Measurements from ENCODE around the gene NES.
"Not testable (repeated sequence)": the region's sequence is repeated elsewhere in the genome, so short reads cannot be mapped to it uniquely, and the experiment has no call there.

NES gene

DNA sequence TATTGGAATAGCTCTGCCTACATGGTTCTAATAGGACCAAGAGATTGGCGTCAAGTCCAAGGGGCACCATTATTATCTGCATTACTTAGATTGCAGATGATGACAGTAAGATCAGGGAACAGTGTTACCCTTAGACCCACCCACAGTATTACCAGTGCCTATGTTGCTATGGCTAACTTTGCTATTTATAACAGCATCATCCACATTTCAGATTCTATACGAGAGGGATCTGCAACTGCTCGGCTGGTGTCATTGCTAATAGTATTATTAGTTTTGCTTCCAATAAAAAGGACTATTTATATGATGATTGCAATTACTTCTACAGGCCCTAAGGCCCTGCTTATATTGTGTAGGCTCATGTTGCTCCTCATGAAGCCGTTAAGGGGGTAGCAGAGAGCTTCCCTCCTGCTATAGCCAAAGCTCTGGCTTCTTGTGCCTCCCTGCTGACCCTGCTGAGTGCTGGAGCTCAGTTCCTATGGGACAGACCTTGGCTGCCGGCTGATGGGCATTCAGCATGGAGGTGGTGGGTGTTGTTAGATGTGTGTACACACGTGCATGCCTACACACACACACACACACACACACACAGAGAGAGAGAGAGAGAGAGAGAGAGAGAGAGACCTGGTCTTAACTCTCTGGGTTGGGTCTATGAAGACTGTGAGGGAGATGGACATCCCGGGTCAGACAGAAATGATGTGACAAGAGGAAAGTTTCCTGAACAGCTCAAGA is 34.0 kb downstream of the NES start:
- DNase-seq = no peak

DNA sequence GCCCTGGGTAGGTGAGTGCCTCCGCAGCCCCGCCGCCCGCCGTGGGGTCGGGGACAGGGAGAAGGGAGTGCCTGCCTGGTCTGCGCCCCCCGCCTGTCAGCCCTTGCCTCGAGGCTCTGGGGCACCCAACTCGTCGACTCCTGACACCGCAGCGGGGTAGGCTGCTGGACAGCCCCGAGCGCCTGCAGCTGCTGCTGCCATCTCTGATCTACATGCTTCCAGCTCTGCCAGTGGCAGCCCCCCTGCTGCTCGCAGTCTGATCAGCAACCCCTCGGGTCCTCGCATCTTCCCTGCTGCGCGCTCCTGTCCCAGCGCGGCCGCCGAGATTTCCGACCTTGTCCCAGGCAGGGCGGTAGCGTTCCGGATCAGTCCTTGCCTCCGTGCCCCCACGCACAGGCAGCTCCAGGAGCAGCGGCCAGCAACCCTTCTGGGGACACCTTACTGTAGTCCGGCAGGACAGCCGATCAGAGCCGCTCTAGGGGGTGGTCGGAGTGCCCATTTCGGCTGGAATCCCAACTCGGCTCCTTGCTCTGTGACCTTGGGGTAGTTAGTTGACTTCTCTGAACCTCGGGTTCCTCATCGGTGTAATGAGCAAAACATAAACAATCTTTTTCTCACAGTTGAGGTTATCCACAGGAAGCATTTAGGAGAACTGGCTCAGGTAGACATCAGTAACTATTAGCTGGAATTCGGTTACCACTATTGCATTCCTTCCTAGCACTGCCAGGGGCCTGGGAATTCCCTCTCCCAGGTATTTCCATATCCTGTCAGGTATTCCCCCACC is 34.8 kb downstream of the NES start:
- no peak for DNase-seq

DNA sequence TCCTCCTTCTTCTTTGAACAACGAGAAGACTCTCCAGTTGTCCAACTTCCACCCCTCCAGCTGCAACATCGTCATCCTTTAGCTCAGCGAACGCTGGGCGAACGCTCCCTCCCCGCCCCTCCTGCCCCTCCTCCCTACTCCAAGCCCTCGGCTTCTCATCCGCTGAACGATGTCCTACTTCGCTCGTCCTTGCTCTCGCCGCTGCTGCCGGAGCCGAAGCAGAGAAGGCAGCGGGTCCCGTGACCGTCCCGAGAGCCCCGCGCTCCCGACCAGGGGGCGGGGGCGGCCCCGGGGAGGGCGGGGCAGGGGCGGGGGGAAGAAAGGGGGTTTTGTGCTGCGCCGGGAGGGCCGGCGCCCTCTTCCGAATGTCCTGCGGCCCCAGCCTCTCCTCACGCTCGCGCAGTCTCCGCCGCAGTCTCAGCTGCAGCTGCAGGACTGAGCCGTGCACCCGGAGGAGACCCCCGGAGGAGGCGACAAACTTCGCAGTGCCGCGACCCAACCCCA is 35.4 kb downstream of the NES start, which contains the start of gene BCAN:
TSS of gene BCAN (plus strand) at position 357 of the 504 bp plus-strand sequence. CDS start 3,938 bp downstream, outside the sequence.
- peak; percentile 30 for DNase-seq

DNA sequence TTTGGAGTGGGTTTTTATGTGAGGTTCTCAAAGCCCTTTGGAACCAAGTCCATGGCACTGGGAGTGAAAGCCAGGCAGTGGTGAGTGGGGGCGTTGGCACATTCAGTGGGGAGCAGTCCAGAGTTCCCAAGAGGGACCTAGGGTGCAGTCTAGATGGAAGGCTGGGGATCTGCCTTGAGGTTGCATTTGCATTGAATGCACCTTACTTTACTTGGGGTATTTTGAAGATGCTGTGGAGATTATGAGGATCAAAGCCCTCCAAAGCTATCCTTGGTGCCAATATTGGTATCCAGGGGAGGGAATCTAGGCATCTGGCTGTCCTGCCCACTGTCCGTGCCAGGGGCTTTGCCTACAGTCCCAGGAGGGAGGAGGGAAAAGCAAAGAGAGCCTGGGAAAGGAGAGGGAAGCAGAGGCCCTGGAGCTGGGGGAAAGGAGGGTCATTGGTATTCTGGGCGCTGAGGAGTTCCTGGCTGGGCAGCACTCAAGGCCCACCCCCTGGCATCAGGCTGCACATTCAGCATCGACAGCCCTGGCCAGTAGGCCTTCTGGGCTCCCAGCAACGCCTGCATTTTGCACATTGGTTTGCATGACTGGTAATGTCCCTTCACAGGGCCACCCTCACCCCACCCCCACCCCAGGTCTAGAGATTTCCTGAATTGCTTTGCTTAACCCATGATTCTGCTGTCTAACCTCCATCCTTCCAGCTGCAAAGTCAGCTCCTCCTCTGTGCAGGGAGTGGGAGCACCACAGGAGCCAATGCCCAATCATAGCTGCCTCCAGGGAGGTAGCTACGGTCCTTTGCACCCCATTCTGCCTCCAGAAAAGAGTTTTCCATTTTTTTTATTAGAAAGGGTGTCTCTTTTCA is 36.1 kb downstream of the NES start:
- DNase-seq = no peak

DNA sequence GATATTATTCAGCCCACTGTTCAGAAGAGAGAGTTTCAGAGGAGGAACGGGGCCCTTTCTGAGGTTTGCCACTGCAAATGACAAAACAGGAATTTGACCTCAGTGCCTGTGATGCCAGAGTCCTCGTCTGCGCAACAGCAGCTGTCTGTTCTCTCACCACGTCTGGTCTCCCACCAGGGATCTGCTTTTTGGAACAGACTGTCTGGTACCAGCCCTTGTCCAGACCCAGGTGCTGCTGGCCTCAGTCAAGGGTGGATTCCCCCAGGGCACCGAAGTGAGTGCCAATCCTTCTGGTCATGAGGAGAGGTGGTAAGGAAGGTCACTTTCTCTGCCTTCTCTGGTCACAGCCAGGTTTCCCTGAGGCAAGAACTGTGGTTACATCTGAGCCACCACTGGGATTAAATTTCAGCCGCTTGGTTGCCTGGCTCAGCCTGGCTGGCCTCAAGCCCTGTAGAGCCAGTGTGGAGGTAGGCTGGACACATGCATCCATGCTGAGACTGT is 37.6 kb downstream of the NES start:
- DNase-seq = no peak

DNA sequence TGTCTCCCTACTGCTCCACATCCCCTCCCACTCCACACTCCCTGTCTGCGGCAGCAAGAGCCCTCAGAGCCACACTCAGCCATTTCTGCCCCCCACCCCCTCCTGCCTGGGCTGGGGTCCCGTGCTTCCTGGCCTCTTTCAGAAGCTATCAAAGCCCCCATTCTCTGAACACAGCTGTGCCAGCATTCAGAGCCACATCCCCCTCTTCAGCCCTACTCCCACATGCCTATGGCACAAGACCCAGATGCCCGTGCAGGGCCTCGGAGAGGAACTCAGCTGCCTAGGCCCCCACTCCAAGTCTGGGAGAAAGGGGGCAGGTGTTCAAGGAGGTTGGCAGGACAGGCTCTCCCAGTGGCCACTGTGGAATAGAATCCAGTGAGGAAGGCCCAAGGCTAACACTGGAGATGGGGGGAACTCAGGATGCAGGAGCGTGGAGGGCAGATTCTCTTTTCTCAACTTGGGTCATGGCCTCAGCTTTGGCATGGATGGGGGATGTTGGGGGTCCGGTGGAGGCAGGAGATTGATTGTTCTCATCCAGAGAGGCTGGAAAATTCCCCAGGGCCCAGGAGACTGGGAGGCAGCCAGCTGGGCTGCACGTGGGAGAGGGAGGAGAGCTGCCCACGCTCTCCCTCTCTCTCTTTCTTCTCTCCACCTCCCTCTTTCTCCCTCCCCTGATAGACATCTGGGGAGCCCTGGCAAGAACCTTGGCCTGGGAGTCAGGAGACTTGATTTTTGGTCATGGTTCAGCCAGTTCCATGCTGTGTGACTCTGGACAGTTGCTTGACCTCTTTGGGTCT is 38.8 kb downstream of the NES start:
- peak; percentile 38 for DNase-seq

DNA sequence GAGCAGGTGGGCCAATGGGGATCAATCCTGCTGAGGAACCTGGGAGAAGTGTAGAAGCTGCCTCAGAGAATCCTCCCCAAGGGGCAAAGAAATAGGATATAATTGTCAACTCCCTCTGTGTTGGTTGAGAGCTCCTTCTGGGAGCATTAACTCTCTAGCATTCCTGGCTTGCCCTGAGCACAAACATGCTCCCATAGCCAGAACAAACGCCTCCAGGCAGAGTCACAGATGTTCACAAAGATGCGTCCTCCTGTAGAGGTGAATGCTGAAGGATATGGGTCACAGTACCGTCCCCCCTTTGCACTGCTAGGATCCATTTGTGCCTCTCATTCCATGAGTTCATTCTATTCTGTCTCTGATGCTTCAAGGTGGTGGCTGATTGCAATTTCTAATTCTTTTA is 44.9 kb downstream of the NES start:
- no peak for DNase-seq

DNA sequence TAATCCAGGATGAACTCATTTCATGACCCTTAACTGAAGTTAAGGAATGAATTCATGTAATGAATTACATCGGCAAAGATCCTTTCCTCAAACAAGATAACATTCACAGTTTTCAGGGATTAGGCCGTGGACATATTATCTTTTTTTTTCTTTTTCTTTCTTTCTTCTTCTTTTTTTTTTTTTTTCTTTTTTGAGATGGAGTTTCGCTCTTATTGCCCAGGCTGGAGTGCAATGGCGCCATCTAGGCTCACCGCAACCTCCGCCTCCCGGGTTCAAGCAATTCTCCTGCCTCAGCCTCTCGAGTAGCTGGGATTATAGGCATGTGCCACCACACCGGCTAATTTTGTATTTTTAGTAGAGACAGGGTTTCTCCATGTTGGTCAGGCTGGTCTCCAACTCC is 46.1 kb downstream of the NES start:
- not testable (repeated sequence) for DNase-seq

DNA sequence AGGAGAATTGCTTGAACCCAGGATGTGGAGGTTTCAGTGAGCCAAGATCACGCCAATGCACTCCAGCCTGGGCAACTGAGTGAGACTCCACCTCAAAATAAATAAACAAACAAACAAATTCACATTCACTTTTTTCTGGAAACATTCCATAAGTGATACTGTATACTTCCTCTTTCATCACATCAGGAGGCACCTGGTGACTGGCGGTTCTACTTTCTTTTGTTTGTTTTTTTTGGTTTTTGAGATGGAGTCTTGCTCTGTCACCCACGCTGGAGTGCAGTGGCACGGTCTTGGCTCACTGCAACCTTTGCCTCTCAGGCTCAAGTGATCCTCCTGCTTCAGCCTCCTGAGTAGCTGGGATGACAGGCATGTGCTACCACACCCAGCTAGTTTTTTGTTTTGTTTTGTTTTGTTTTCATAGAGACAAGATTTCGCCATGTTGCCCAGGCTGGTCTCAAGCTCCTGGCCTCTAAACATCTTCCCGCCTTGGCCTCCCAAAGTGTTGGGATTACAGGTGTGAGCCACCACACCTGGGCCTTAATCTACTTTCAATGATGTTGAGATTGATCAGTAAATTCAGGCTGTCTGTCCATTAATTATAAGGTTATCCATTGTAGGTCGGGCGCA is 47.3 kb downstream of the NES start:
- DNase-seq = no peak

DNA sequence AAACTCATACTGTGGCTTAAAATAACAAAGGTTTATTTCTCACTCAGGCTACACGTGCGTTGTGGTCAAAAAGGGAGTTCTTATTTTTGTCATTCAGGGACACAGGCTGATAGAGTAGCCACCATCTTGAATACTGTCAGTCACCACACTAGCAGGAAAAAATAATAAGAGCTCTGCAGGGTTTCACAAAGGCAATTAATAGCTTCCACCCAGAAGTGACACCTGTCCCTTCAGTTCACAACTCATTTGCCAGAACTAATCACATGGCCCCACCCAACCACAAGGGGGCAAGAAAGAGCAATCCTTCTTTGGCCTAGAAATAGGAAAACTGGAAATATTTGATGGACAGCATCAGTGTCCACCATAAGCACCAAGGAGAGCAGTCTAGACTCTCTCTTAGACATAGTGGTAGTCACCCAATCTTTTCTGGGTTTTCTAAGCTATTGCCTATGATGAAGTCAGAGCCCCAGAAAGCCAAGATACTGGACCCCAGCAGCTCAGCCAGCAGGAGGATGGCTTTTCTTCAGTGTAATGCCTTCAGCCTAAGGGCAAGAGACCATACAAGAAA is 49.8 kb downstream of the NES start:
- DNase-seq = peak; percentile 82

DNA sequence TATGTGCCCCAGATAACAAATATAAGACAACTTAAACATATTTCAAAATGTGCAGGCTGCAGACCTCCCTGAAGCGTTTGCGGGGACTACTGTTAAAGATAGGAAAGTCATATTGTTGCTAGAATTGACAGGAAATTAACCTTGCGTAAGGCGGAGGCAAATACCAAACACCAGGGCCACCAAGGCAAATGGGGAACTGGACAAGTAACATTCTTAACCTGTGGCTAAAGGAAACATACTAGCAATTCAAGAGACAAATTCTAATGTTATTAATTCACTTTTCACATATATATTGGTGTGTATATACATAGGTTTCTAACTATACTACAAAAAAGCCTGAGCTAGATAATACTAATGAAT is 51.1 kb downstream of the NES start:
- no peak for DNase-seq

DNA sequence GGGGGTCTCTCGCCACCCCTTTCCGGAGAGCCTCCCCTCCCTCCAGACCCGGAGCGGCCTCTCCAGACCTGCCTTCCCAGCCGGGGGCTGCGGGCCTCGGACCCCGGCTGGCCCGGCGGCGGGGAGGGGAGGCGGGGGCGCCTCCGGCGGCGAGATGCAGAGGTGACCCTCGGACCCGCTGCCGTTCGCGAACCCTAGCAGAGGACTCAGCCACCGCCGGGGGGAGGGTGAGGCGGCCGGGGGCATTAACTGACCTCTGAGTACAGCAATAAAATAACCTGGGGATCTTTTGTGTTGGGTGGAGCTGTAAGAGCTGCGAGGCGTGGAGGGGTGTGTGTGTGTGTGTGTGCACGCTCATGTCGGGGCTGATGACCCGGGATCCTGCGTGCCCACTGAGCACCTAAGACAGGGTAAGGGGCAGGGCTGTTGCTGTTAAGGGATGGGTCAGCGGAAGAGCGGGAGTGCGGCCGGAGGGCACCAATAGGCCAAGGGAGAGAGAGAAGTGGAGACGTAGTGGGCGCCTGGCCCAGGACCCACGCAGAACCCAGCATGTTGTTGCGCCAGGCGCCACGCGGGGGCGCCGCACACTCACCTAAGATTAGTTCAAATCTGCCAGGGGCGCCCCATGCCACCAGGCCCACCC is 51.6 kb downstream of the NES start:
- peak; percentile 38 for DNase-seq

DNA sequence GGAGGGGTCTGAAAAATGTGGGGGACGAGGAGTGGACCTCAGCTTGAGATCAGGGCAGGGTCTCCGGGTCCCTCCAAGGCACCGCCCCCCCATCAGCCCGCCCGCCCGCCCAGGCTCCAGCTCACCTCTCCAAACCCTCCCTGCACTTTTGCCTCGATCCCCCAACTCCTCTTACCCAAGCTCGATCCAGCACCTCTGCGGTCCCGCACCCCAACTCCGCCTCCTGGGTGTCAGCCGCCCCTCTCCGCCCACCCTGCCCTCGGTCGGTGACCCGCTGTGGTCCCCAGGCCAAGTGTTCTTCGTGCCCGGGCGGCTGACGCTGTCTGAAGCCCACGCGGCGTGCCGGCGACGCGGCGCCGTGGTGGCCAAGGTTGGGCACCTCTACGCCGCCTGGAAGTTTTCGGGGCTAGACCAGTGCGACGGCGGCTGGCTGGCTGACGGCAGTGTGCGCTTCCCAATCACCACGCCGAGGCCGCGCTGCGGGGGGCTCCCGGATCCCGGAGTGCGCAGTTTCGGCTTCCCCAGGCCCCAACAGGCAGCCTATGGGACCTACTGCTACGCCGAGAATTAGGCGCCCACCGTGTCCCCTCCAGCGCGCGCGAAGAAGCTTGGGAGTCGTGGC is 52.3 kb downstream of the NES start:
- no peak for DNase-seq

DNA sequence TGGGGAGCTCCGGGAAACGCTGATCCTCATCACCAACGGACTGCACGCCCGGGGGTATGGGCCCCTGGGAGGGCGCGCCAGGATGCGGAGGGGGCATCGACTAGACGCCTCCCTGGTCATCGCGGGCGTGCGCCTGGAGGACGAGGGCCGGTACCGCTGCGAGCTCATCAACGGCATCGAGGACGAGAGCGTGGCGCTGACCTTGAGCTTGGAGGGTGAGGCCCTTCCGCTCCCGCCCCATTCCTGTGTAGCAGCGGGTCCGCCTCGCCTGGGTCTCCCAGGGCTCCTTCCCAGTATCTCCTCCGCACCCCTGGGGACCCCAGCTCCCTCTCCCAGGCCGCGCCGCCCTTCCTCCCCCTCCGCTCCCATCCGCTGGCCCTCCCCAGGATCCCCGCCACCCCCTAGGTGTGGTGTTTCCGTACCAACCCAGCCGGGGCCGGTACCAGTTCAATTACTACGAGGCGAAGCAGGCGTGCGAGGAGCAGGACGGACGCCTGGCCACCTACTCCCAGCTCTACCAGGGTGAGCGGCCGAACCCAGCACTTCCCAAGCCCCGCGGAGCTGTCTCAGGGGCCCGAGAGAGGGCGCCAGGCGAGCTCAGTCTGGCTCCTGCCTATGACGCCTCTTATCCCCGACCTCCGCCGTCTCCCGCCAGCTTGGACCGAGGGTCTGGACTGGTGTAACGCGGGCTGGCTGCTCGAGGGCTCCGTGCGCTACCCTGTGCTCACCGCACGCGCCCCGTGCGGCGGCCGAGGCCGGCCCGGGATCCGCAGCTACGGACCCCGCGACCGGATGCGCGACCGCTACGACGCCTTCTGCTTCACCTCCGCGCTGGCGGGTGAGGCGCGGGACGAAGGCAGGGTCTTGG is 53.0 kb downstream of the NES start:
- peak; percentile 52 for DNase-seq

DNA sequence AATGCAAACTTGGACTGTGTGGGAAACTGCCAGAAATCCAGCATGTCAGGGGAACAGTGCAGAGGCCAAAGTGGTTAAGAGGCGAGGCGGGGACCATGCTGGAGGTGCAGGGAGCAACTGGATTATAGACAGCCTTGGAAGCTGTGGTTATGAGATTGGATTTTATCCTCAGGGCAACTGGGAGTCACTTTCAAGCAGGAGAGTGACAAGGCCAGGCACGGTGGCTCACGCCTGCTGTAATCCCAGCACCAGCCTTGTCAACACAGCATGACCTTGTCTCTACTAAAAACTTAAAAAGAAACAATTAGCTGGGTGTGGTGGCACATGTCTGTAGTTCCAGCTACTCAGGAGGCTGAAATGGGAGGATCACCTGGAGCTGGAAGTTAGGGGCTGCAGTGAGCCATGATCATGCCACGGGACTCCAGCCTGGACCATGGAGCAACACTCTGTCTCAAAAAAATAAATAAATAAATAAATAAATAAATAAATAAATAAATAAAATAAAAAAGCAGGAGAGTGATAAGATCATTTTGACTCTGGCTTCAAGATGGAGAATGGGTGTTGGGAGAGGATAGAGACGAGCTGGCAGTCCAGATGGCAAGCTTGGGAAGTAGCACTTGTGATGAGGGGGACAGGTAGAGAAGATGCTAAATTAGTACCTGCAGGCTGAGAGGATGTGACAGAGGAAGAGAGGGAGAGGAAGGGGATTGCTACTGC is 54.5 kb downstream of the NES start:
- no peak for DNase-seq

DNA sequence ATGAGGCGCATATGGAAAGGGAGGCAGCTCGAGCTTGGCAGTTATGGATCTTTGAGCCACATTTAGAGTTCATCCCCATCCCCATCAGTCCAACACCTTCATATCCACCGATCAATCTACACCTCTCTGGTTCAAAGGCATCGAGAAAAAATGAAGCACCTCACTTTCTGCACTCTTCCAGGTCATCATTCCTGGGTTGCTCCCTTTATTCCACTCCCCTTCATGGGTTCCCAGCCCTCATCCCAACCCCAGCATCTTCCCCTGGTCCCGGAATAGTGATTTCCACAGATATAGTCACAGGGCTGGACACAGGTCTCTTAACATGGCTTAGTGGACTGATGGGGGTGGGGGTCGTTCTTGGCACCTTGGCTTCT is 57.6 kb downstream of the NES start:
- no peak for DNase-seq

DNA sequence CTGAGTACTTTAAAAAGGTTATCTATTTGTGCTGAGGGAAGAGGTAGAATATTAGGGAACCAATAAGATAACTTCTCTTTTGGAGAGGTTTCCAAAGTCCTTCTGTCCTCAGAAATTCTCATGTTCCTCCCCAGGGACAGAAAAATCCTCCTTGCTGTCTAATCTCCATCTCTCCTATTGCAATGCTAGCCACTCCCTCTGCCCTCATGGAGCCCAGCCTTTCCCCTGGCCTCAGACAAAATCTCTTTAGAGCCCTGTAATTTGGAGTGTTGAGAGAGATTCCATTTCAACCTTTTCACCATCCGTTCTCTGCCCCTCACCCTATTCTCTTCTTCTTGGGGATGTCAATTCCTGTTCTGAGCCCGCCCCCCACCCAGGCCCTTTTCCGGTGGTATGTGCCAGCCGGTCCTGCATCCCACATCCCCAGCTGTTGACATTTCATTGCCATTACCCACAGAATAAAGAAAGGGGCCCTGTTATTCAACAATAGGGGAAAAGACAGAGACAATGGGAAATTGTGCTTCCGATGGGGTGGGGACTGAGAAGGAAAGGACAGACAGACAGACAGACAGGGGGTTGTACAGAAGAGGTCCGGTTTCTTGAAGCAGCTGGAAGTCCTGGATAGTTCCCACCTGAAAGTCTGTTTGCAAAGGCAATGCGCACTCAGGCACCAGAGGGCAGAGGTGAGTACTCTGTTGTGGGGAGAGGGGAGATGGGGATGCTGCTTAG is 58.2 kb downstream of the NES start, which contains the start of gene HAPLN2:
TSS of gene HAPLN2 (plus strand) at position 563 of the 729 bp plus-strand sequence. CDS start 4,076 bp downstream, outside the sequence.
- peak; percentile 43 for DNase-seq

Measured in NCI-H2171 treated with DMSO at 0.1 percent for 48 hours (cell line).